Activated naive CD4-positive, alpha-beta T cell treated with anti-CD3 and anti-CD28 coated beads for 36 hours (primary cell): ENCODE results near the gene MED29. TPM values are rescaled to one million over a fixed set of nuclear protein-coding genes. Genes with fewer than 3 reads are reported as not detected.
"Not testable (repeated sequence)": the region's sequence is repeated elsewhere in the genome, so short reads cannot be mapped to it uniquely, and the experiment has no call there.

Source experiments
- CTCF ChIA-PET: fragments of 350-600 bp; sonication (Branson Sonifier 250); formaldehyde crosslinking; loops from one replicate; lab custom pipeline; 2021; ENCODE audit warnings: antibody characterized with exemption; lab: Charles Lee
- DNase-seq: peaks from one replicate; pipeline ENCODE4 v3.0.0-alpha.2; 2020
- H3K27ac Mint-ChIP-seq: one replicate; pipeline ENCODE4 v1.8.0; 2021; ENCODE audit warnings: mild to moderate bottlenecking, mixed read lengths
- H3K27me3 Mint-ChIP-seq: one replicate; pipeline ENCODE4 v1.8.0; 2021; ENCODE audit warnings: low read depth, mixed read lengths
- H3K36me3 Mint-ChIP-seq: one replicate; pipeline ENCODE4 v1.8.0; 2021; ENCODE audit warnings: low read depth, mixed read lengths
- H3K4me1 Mint-ChIP-seq: one replicate; pipeline ENCODE4 v1.8.0; 2021; ENCODE audit warnings: low read depth, mixed read lengths
- H3K4me3 Mint-ChIP-seq: one replicate; pipeline ENCODE4 v1.8.0; 2021; ENCODE audit warnings: mild to moderate bottlenecking, moderate library complexity, mixed read lengths
- H3K9me3 Mint-ChIP-seq: one replicate; pipeline ENCODE4 v1.8.0; 2021; ENCODE audit warnings: mixed read lengths
- intact Hi-C: fragments of 100-400 bp; cut with micrococcal nuclease; formaldehyde crosslinking; loops from one replicate; pipeline ENCODE4 v1.15.1; 2023
- total RNA-seq, 2 experiments: library from RNA; stranded (reverse); gene quantifications; one replicate each; pipeline ENCODE4 v1.2.3, GENCODE V29; 2021

Gene MED29
- total RNA-seq, 2 experiments from 2014 or later: 18.0 to 18.5 TPM

GRCh38 chr19:39375929-39376328 lies 15.2 kb upstream of the MED29 start:
- Mint-ChIP-seq H3K4me3 (no peak overlapping the region), H3K9me3 (no peaks in the 10 kb centered on the region), H3K27ac (no peak overlapping the region), H3K4me1 (no peaks in the 10 kb centered on the region), H3K36me3 (peaks cover 27% of the 10 kb centered on the region), H3K27me3 (no peaks in the 10 kb centered on the region)
- no peak for DNase-seq
- CTCF ChIA-PET: interaction anchor here (0.6 kb wide), 1 partner anchor 446 kb away, joined by 3 read pairs; the partner anchor contains the start of genes MRPS12 and SARS2
- intact Hi-C loops: no loop called here

GRCh38 chr19:39377373-39378362 lies 13.5 kb upstream of the MED29 start:
- intact Hi-C loops: no loop called here
- H3K36me3 Mint-ChIP-seq: peaks cover 26% of the 10 kb centered on the region
- no peak overlapping the region for H3K27ac Mint-ChIP-seq
- H3K27me3 Mint-ChIP-seq: no peaks in the 10 kb centered on the region
- no peak overlapping the region for H3K4me3 Mint-ChIP-seq
- H3K4me1 Mint-ChIP-seq: no peaks in the 10 kb centered on the region
- DNase-seq: no peak
- H3K9me3 Mint-ChIP-seq: no peaks in the 10 kb centered on the region
- CTCF ChIA-PET: interaction anchor here (0.7 kb wide), 1 partner anchor 13 kb away, joined by 3 read pairs; no protein-coding TSS in a partner anchor

GRCh38 chr19:39379366-39379765 lies 11.8 kb upstream of the MED29 start:
- H3K27me3 Mint-ChIP-seq, H3K4me3 Mint-ChIP-seq, intact Hi-C loops, H3K27ac Mint-ChIP-seq, DNase-seq, CTCF ChIA-PET, H3K4me1 Mint-ChIP-seq, H3K9me3 Mint-ChIP-seq: not testable (repeated sequence)
- H3K36me3 Mint-ChIP-seq: peaks cover 29% of the 10 kb centered on the region

- no peak for DNase-seq
- H3K4me1 Mint-ChIP-seq: no peaks in the 10 kb centered on the region
- no peak overlapping the region for H3K27ac Mint-ChIP-seq
- intact Hi-C loops: no loop called here
- CTCF ChIA-PET: interaction anchor here (0.9 kb wide), 1 partner anchor 12 kb away, joined by 8 read pairs; no protein-coding TSS in a partner anchor
- H3K4me3 Mint-ChIP-seq: no peak overlapping the region
- H3K36me3 Mint-ChIP-seq: peaks cover 27% of the 10 kb centered on the region
- H3K9me3 Mint-ChIP-seq: no peaks in the 10 kb centered on the region
- no peaks in the 10 kb centered on the region for H3K27me3 Mint-ChIP-seq
Measured at GRCh38 chr19:39379865-39380396, 11.2 kb upstream of the MED29 start.

- H3K4me1 Mint-ChIP-seq: no peaks in the 10 kb centered on the region
- CTCF ChIA-PET: interaction anchor here (0.9 kb wide), 1 partner anchor 12 kb away, joined by 8 read pairs; no protein-coding TSS in a partner anchor
- H3K27ac Mint-ChIP-seq: peak overlapping the region; percentile 37
- H3K4me3 Mint-ChIP-seq: no peak overlapping the region
- no peak for DNase-seq
- H3K27me3 Mint-ChIP-seq: no peaks in the 10 kb centered on the region
- intact Hi-C loops: no loop called here
- H3K36me3 Mint-ChIP-seq: peaks cover 29% of the 10 kb centered on the region
- no peaks in the 10 kb centered on the region for H3K9me3 Mint-ChIP-seq
Measured at GRCh38 chr19:39380521-39381502, 10.4 kb upstream of the MED29 start.

- Mint-ChIP-seq H3K4me1 (no peaks in the 10 kb centered on the region), H3K27me3 (no peaks in the 10 kb centered on the region), H3K4me3 (no peak overlapping the region), H3K27ac (no peak overlapping the region), H3K36me3 (peaks cover 28% of the 10 kb centered on the region), H3K9me3 (no peaks in the 10 kb centered on the region)
- intact Hi-C loops: no loop called here
- no peak for DNase-seq
- CTCF ChIA-PET: interaction anchor here (1.2 kb wide), 3 partner anchors 9 to 16 kb away, joined by 3 to 5 read pairs (median 4); partner anchors contain the start of genes MED29 and PAF1
Measured at GRCh38 chr19:39381910-39382611, 9.1 kb upstream of the MED29 start.

- no peaks in the 10 kb centered on the region for H3K4me1 Mint-ChIP-seq
- CTCF ChIA-PET: interaction anchor here (1.2 kb wide), 3 partner anchors 8 to 16 kb away, joined by 3 to 5 read pairs (median 4); partner anchors contain the start of genes MED29 and PAF1
- H3K36me3 Mint-ChIP-seq: peaks cover 25% of the 10 kb centered on the region
- no peaks in the 10 kb centered on the region for H3K27me3 Mint-ChIP-seq
- no peaks in the 10 kb centered on the region for H3K9me3 Mint-ChIP-seq
- intact Hi-C loops: no loop called here
- no peak for DNase-seq
- H3K27ac Mint-ChIP-seq: peak overlapping the region; percentile 54
- H3K4me3 Mint-ChIP-seq: no peak overlapping the region
Measured at GRCh38 chr19:39382991-39383828, 8.0 kb upstream of the MED29 start.

GRCh38 chr19:39384839-39385568 lies 6.2 kb upstream of the MED29 start:
- DNase-seq: no peak
- Mint-ChIP-seq H3K9me3 (no peaks in the 10 kb centered on the region), H3K36me3 (peaks cover 20% of the 10 kb centered on the region), H3K27me3 (no peaks in the 10 kb centered on the region), H3K27ac (peak overlapping the region; percentile 22), H3K4me1 (peaks cover 8% of the 10 kb centered on the region), H3K4me3 (no peak overlapping the region)
- intact Hi-C loops: no loop called here
- CTCF ChIA-PET: no interaction called here

- H3K36me3 Mint-ChIP-seq: peaks cover 21% of the 10 kb centered on the region
- CTCF ChIA-PET: interaction anchor here (0.6 kb wide), 1 partner anchor 14 kb away, joined by 3 read pairs; no protein-coding TSS in a partner anchor
- H3K9me3 Mint-ChIP-seq: no peaks in the 10 kb centered on the region
- H3K27me3 Mint-ChIP-seq: no peaks in the 10 kb centered on the region
- no peak overlapping the region for H3K4me3 Mint-ChIP-seq
- intact Hi-C loops: no loop called here
- peak overlapping the region; percentile 7 for H3K27ac Mint-ChIP-seq
- H3K4me1 Mint-ChIP-seq: peaks cover 13% of the 10 kb centered on the region
- DNase-seq: no peak
Measured at GRCh38 chr19:39385629-39386411, 5.4 kb upstream of the MED29 start.
